Hepatocyte (in vitro differentiated cells): ENCODE results near the gene ASTN2.

Source experiments
- EZH2 ChIP-seq: fragments of 200-600 bp; sonication (generic); IDR thresholded peaks from 2 replicates; pipeline ENCODE4 v1.6.1; 2016; ENCODE audit warnings: antibody characterized with exemption, mild to moderate bottlenecking, borderline replicate concordance
- TF ChIP-seq, protein P1 (sequence below): fragments of 200-600 bp; sonication (generic); IDR thresholded peaks from 2 replicates; pipeline ENCODE4 v1.5.1; 2016; ENCODE audit warnings: antibody characterized with exemption, mild to moderate bottlenecking; ENCODE audit not compliant: poor library complexity

DNA sequence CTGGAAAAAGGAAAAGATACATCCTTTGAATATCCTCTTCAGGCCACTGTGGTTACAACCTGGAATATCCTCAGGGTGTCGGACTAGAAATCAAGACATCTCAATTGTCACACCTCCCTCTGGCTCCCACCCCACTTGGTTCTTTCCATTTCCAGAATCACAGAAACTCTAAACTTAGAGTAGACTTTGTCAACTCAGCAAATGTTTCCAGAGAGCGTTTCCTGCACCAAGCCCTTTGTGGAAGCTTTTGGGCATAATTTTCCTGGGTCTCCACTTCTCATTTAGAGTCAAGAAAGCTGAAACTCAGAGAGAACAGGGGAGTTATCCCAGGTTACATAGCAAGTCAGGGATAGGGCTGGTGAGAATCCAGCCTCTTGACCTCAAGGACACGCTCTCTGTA lies 108.8 kb downstream of the ASTN2 start:
- TF ChIP-seq, protein P1, sequence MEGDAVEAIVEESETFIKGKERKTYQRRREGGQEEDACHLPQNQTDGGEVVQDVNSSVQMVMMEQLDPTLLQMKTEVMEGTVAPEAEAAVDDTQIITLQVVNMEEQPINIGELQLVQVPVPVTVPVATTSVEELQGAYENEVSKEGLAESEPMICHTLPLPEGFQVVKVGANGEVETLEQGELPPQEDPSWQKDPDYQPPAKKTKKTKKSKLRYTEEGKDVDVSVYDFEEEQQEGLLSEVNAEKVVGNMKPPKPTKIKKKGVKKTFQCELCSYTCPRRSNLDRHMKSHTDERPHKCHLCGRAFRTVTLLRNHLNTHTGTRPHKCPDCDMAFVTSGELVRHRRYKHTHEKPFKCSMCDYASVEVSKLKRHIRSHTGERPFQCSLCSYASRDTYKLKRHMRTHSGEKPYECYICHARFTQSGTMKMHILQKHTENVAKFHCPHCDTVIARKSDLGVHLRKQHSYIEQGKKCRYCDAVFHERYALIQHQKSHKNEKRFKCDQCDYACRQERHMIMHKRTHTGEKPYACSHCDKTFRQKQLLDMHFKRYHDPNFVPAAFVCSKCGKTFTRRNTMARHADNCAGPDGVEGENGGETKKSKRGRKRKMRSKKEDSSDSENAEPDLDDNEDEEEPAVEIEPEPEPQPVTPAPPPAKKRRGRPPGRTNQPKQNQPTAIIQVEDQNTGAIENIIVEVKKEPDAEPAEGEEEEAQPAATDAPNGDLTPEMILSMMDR, result no peak
- TF ChIP-seq EZH2, result no peak
